PC-3 (cell line): ENCODE measurements around the gene NVL. TPM values are rescaled to one million over a fixed set of nuclear protein-coding genes. Genes with fewer than 3 reads are reported as not detected.

ENCODE experiments used
- ATAC-seq: fragments of 200-7000 bp; cut with Tn5 transposase; 2 replicates; pipeline ENCODE4 v1.9.1; 2020; ENCODE audit warnings: mild to moderate bottlenecking, moderate library complexity
- BruUV-seq: library from RNA; stranded (reverse); fragments of 400-500 nt; replicated peaks from 2 replicates; lab custom pipeline; 2021; lab: Mats Ljungman, UMichigan
- CTCF ChIA-PET: fragments of 300-600 bp; sonication (Branson Sonifier 250); formaldehyde crosslinking; loops from one replicate; lab custom pipeline; 2022; ENCODE audit warnings: antibody characterized with exemption; lab: Charles Lee
- POLR2A ChIA-PET: fragments of 300-600 bp; sonication (Branson Sonifier 250); formaldehyde crosslinking; loops from one replicate; lab custom pipeline; 2022; ENCODE audit warnings: antibody characterized with exemption; ENCODE audit not compliant: unreplicated experiment; lab: Charles Lee
- DNase-seq: peaks from one replicate; pipeline ENCODE4 v3.0.0-alpha.2; 2015
- H2AFZ ChIP-seq: fragments of 300-600 bp; sonication (generic); 2 replicates; pipeline ENCODE4 v1.6.0; 2016; ENCODE audit warnings: antibody characterized with exemption, low read length
- H3F3A ChIP-seq: fragments of 300-600 bp; sonication (generic); one replicate; pipeline ENCODE4 v1.6.0; 2017; ENCODE audit warnings: antibody characterized with exemption, low read length, control low read depth, mild to moderate bottlenecking; ENCODE audit not compliant: unreplicated experiment
- H3K27ac ChIP-seq: fragments of 300-600 bp; sonication (generic); 2 replicates; pipeline ENCODE4 v1.5.1; 2016; ENCODE audit warnings: mild to moderate bottlenecking, low read length
- H3K27me3 ChIP-seq: fragments of 300-600 bp; sonication (generic); 2 replicates; pipeline ENCODE4 v1.6.1; 2016; ENCODE audit warnings: low read length, mixed read lengths
- H3K36me3 ChIP-seq: fragments of 300-600 bp; sonication (generic); 2 replicates; pipeline ENCODE4 v1.6.1; 2016; ENCODE audit warnings: low read depth, mixed run types, low read length, mixed read lengths
- H3K4me1 ChIP-seq: fragments of 300-600 bp; sonication (generic); 2 replicates; pipeline ENCODE4 v1.5.1; 2016; ENCODE audit warnings: low read length; ENCODE audit not compliant: insufficient read depth
- H3K4me2 ChIP-seq: fragments of 300-600 bp; sonication (generic); 2 replicates; pipeline ENCODE4 v1.6.0; 2016; ENCODE audit warnings: low read length
- H3K4me3 ChIP-seq: fragments of 300-600 bp; sonication (generic); 2 replicates; pipeline ENCODE4 v1.5.1; 2016; ENCODE audit warnings: mild to moderate bottlenecking, low read length, mixed read lengths
- H3K79me2 ChIP-seq: fragments of 300-600 bp; sonication (generic); 2 replicates; pipeline ENCODE4 v1.6.1; 2017; ENCODE audit warnings: low read length, mixed read lengths
- H3K9ac ChIP-seq: fragments of 300-600 bp; sonication (generic); 2 replicates; pipeline ENCODE4 v1.6.0; 2016; ENCODE audit warnings: mild to moderate bottlenecking, low read length
- H3K9me2 ChIP-seq: fragments of 300-600 bp; sonication (generic); replicated peaks from 2 replicates; pipeline ENCODE4 v1.6.1; 2016; ENCODE audit warnings: mixed run types, low read length, mixed read lengths
- H3K9me3 ChIP-seq: fragments of 300-600 bp; sonication (generic); 2 replicates; pipeline ENCODE4 v1.6.1; 2016; ENCODE audit warnings: low read length, mixed read lengths
- H4K20me1 ChIP-seq: fragments of 300-600 bp; sonication (generic); 2 replicates; pipeline ENCODE4 v1.6.1; 2016; ENCODE audit warnings: low read length, mixed read lengths
- CTCF ChIP-seq: fragments of 300-600 bp; sonication (generic); conservative IDR thresholded peaks from 2 replicates; pipeline ENCODE4 v1.5.1; 2017; ENCODE audit warnings: antibody characterized with exemption, low read depth, mild to moderate bottlenecking, low read length
- EZH2 ChIP-seq: fragments of 300-600 bp; sonication (generic); IDR thresholded peaks from one replicate; pipeline ENCODE4 v1.6.1; 2017; ENCODE audit warnings: antibody characterized with exemption, mild to moderate bottlenecking, low read length; ENCODE audit not compliant: unreplicated experiment
- EZH2phosphoT487 ChIP-seq: fragments of 300-600 bp; sonication (generic); IDR thresholded peaks from 2 replicates; pipeline ENCODE4 v1.6.1; 2018; ENCODE audit warnings: mild to moderate bottlenecking, antibody characterized with exemption, low read length, borderline replicate concordance
- intact Hi-C: fragments of 100-400 bp; cut with micrococcal nuclease; formaldehyde crosslinking; loops from 2 replicates; pipeline ENCODE4 v1.9.0; 2023
- total RNA-seq: library from RNA; depleted of rRNA; stranded (reverse); fragments of >200 nt; gene quantifications from 2 replicates; pipeline ENCODE4 v1.2.3, GENCODE V29; 2014

Gene NVL
- total RNA-seq, 1 experiment from 2014 or later, result 37.1 TPM

- no peak overlapping the region for H3K9ac ChIP-seq
- intact Hi-C loops, result no loop called here
- ChIA-PET POLR2A (no interaction called here), CTCF (no interaction called here)
- H4K20me1 ChIP-seq, result peaks cover 15% of the 10 kb centered on the region; the same call in 1 of the 2 replicates
- H3K27me3 ChIP-seq, result no peaks in the 10 kb centered on the region
- no peaks in the 10 kb centered on the region for H3F3A ChIP-seq
- H3K79me2 ChIP-seq, result peaks cover 36% of the 10 kb centered on the region
- no peak overlapping the region for H2AFZ ChIP-seq
- H3K4me1 ChIP-seq, result no peaks in the 10 kb centered on the region
- ATAC-seq, result no peak
- TSS peak; percentile 38 for BruUV-seq
- no peaks in the 10 kb centered on the region for H3K9me2 ChIP-seq
- no peaks in the 10 kb centered on the region for H3K9me3 ChIP-seq
- TF ChIP-seq EZH2 (no peak), CTCF (no peak), EZH2phosphoT487 (no peak)
- H3K4me2 ChIP-seq, result no peak overlapping the region
- no peak overlapping the region for H3K4me3 ChIP-seq
- DNase-seq, result no peak
- H3K36me3 ChIP-seq, result peaks cover 31% of the 10 kb centered on the region
- H3K27ac ChIP-seq, result no peak overlapping the region
Observed at GRCh38 chr1:224192082-224192788, 137.7 kb downstream of the NVL start.

GRCh38 chr1:224189561-224189960, 140.4 kb downstream of the NVL start:
- ChIA-PET CTCF (no interaction called here), POLR2A (no interaction called here)
- BruUV-seq, result no TSS peak
- no peak overlapping the region for H3K4me3 ChIP-seq
- ATAC-seq (no peak), DNase-seq (peak; percentile 29)
- H3K4me1 ChIP-seq, result peaks cover 15% of the 10 kb centered on the region
- intact Hi-C loops, result no loop called here
- peaks cover 22% of the 10 kb centered on the region for H4K20me1 ChIP-seq
- H3F3A ChIP-seq, result no peaks in the 10 kb centered on the region
- H2AFZ ChIP-seq, result no peak overlapping the region
- no peaks in the 10 kb centered on the region for H3K9me3 ChIP-seq
- no peaks in the 10 kb centered on the region for H3K27me3 ChIP-seq
- no peak overlapping the region for H3K27ac ChIP-seq
- no peak overlapping the region for H3K4me2 ChIP-seq
- H3K9ac ChIP-seq, result no peak overlapping the region
- H3K36me3 ChIP-seq, result peaks cover 31% of the 10 kb centered on the region
- H3K79me2 ChIP-seq, result peaks cover 63% of the 10 kb centered on the region
- no peaks in the 10 kb centered on the region for H3K9me2 ChIP-seq
- TF ChIP-seq EZH2, result no peak

GRCh38 chr1:224188286-224188685, 141.7 kb downstream of the NVL start:
- no peak overlapping the region for H3K4me2 ChIP-seq
- H3K9ac ChIP-seq, result no peak overlapping the region
- POLR2A ChIA-PET, result no interaction called here
- peaks cover 22% of the 10 kb centered on the region for H4K20me1 ChIP-seq
- no peak overlapping the region for H3K27ac ChIP-seq
- no peaks in the 10 kb centered on the region for H3K9me2 ChIP-seq
- intact Hi-C loops, result no loop called here
- peaks cover 19% of the 10 kb centered on the region for H3K4me1 ChIP-seq
- TF ChIP-seq EZH2 (no peak), EZH2phosphoT487 (no peak), CTCF (no peak)
- no peaks in the 10 kb centered on the region for H3K27me3 ChIP-seq
- no peaks in the 10 kb centered on the region for H3F3A ChIP-seq
- CTCF ChIA-PET, result no interaction called here
- no peaks in the 10 kb centered on the region for H3K9me3 ChIP-seq
- no peak overlapping the region for H3K4me3 ChIP-seq
- BruUV-seq, result no TSS peak
- DNase-seq, result no peak
- H2AFZ ChIP-seq, result no peak overlapping the region
- H3K79me2 ChIP-seq, result peaks cover 76% of the 10 kb centered on the region
- peaks cover 29% of the 10 kb centered on the region for H3K36me3 ChIP-seq
- ATAC-seq, result no peak
